ENCODE results near the gene PPP6R1. TPM values are rescaled to one million over a fixed set of nuclear protein-coding genes. Genes with fewer than 3 reads are reported as not detected.

Gene PPP6R1, protein sequence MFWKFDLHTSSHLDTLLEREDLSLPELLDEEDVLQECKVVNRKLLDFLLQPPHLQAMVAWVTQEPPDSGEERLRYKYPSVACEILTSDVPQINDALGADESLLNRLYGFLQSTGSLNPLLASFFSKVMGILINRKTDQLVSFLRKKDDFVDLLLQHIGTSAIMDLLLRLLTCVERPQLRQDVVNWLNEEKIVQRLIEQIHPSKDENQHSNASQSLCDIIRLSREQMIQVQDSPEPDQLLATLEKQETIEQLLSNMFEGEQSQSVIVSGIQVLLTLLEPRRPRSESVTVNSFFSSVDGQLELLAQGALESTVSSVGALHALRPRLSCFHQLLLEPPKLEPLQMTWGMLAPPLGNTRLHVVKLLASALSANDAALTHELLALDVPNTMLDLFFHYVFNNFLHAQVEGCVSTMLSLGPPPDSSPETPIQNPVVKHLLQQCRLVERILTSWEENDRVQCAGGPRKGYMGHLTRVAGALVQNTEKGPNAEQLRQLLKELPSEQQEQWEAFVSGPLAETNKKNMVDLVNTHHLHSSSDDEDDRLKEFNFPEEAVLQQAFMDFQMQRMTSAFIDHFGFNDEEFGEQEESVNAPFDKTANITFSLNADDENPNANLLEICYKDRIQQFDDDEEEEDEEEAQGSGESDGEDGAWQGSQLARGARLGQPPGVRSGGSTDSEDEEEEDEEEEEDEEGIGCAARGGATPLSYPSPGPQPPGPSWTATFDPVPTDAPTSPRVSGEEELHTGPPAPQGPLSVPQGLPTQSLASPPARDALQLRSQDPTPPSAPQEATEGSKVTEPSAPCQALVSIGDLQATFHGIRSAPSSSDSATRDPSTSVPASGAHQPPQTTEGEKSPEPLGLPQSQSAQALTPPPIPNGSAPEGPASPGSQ
- total RNA-seq: 100 to 1,000 TPM in 1 of 2 donors, 10 to 100 TPM in 1; 49.5 to 112 TPM

DNA sequence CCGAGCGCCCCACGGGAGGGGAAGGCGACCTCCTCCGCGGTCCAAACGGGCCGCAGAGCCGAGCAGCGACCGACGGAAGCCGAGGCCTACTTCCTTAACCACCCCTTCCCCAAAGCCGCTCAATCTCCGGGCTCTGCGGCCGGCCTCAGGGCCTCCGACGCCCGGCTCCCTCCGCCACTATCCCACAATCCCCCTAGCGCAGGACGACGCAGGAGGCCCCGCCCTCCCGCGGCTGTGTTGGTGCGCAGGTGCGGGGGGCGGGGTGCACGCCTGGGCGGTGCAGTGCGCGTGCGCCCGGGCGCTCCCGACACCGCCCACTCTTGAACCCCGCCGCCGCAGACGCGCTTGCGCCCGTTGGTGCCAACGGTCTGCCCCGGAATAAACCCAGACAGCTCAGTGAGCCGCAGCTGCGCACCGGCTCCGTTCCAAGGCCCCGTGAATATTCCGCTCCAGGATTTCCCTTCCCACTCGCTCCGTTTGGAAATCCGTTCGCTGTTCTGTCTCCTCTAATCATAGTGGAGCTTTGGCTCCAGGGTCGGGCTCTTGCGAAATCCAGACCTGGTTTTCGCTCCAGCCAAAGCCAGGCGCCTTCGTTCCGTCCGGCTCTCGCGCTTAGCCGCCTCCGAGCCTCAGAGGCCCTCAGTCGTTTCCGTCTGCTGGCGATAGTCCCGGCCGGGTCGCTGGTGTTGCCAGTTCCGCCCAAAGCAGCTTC lies at the start of gene PPP6R1:
TSS of gene PPP6R1 (minus strand) at position 190 of the 712 bp plus-strand sequence. CDS start 11,914 bp downstream, outside the sequence.
- H3K4me3 ChIP-seq: peak within 1 kb of the TSS; percentile 89 to 94
- peak within 1 kb of the TSS; percentile 83 to 90 for H3K27ac ChIP-seq
- H3K4me1 ChIP-seq (replicated peaks): peaks cover 7% of the 10 kb centered on the region
- TF ChIP-seq POLR2AphosphoS5 (IDR thresholded peaks at IDR 0.05) (peak; percentile 97), POLR2A (IDR thresholded peaks at IDR 0.05) (peak; percentile 93)
- TF ChIP-seq, protein P1, sequence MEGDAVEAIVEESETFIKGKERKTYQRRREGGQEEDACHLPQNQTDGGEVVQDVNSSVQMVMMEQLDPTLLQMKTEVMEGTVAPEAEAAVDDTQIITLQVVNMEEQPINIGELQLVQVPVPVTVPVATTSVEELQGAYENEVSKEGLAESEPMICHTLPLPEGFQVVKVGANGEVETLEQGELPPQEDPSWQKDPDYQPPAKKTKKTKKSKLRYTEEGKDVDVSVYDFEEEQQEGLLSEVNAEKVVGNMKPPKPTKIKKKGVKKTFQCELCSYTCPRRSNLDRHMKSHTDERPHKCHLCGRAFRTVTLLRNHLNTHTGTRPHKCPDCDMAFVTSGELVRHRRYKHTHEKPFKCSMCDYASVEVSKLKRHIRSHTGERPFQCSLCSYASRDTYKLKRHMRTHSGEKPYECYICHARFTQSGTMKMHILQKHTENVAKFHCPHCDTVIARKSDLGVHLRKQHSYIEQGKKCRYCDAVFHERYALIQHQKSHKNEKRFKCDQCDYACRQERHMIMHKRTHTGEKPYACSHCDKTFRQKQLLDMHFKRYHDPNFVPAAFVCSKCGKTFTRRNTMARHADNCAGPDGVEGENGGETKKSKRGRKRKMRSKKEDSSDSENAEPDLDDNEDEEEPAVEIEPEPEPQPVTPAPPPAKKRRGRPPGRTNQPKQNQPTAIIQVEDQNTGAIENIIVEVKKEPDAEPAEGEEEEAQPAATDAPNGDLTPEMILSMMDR (IDR thresholded peaks at IDR 0.05): peak in 2 of 4 experiments; percentile 13 to 14
- no peaks in the 10 kb centered on the region for H3K36me3 ChIP-seq
- 0% methylated on average over 62 of the region's 76 CpGs for WGBS
- intact Hi-C loops (cut with DNase I): loop anchor here (1.0 kb wide), 1 partner anchor 21 kb away; the partner anchor contains the start of gene HSPBP1
- H3K27me3 ChIP-seq (replicated peaks; ENCODE audit: insufficient read depth): no peaks in the 10 kb centered on the region
- no peaks in the 10 kb centered on the region for H3K9me3 ChIP-seq
- peak; percentile 97 for DNase-seq (ENCODE audit: low spot score)

DNA sequence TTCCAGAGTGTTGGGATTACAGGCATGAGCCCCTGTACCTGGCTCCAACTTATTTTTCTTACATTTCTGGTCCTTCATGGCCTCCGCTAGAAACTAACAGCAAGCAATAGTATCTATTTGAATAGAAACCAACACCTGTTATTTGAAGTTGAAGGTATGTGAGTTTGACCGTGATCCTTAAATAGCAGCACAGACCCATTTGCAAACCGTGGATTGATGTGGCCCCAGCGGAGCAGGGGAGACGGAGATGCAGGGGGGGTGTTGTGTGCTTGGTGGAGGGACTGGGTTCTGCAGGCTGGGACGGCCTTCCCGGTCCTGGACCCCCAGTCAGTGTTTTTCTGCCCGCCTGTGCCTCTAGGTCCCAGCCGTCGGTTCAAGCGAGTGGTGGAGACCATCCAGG lies 49.5 kb upstream of the PPP6R1 start:
- intact Hi-C loops (cut with DNase I): no loop called here
- DNase-seq (ENCODE audit: low spot score): no peak
- H3K4me1 ChIP-seq (replicated peaks): no peaks in the 10 kb centered on the region
- H3K4me3 ChIP-seq: no peak overlapping the region
- TF ChIP-seq POLR2A (IDR thresholded peaks at IDR 0.05): no peak
- no peak for TF ChIP-seq POLR2AphosphoS5 (IDR thresholded peaks at IDR 0.05)
- TF ChIP-seq, protein P1 (IDR thresholded peaks at IDR 0.05): no peak
- 92% methylated on average over 11 of the region's 11 CpGs for WGBS
- H3K27me3 ChIP-seq (replicated peaks; ENCODE audit: insufficient read depth): no peaks in the 10 kb centered on the region
- H3K36me3 ChIP-seq: no peaks in the 10 kb centered on the region
- H3K9me3 ChIP-seq: no peaks in the 10 kb centered on the region
- no peak overlapping the region for H3K27ac ChIP-seq

DNA sequence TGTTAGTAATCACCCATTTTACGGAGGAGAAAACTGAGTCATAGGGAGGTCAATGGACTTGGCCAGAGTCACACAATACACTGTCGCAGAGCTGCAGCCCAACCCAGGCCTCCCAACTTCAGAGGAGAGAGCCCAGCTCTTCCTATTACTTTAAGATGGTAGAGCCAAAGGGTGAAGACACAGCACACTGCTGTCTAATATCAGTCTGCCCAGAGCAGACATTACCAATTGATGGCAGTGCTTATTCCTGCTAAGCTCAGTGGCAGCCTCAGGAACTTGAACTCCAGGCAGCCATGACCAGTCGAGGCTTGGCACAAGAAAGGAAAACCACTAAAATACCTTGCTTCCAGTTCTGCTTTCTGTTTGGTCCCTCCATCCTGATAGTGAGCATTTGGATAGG lies 47.9 kb upstream of the PPP6R1 start:
- TF ChIP-seq POLR2AphosphoS5 (IDR thresholded peaks at IDR 0.05) (no peak), POLR2A (IDR thresholded peaks at IDR 0.05) (no peak)
- TF ChIP-seq, protein P1 (IDR thresholded peaks at IDR 0.05): no peak
- intact Hi-C loops (cut with DNase I): no loop called here
- WGBS: 82% methylated on average over 3 of the region's 3 CpGs

DNA sequence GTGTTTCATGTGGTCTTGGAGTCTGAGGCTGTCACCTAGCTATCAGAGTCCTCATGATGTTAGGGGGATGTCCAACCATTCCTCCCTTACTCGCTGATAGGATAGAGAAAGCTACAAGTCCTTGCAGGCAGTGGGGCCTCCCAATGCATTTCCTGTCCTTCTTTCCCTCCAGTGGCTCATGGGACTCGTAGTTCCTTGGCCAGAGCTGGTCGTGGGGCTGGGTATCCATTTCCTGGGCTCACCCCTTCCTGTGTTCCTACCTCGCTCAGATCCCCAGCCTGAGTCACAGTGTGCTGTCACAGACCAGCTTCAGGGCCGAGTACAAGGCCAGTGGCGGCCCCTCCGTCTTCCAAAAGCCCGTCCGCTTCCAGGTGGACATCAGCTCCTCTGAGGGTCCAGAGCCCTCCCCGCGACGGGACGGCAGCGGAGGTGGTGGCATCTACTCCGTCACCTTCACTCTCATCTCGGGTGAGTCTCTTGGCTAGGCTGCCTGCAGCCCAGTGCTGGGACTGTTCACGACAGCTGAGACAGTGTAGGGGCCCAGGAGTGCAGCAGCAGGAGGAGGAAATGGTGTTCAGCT lies 47.3 kb upstream of the PPP6R1 start:
- intact Hi-C loops (cut with DNase I): no loop called here
- no peaks in the 10 kb centered on the region for H3K36me3 ChIP-seq
- WGBS: 92% methylated on average over 17 of the region's 17 CpGs

More for the DNA sequence above, 47.9 kb upstream of the PPP6R1 start:
- H3K4me3 ChIP-seq: no peak overlapping the region
- H3K27ac ChIP-seq: no peak overlapping the region
- H3K36me3 ChIP-seq: no peaks in the 10 kb centered on the region
- no peak for DNase-seq (ENCODE audit: low spot score)
- no peaks in the 10 kb centered on the region for H3K4me1 ChIP-seq (replicated peaks)
- no peaks in the 10 kb centered on the region for H3K27me3 ChIP-seq (replicated peaks; ENCODE audit: insufficient read depth)
- H3K9me3 ChIP-seq: no peaks in the 10 kb centered on the region

More for the DNA sequence above, 47.3 kb upstream of the PPP6R1 start:
- H3K27me3 ChIP-seq (replicated peaks; ENCODE audit: insufficient read depth): no peaks in the 10 kb centered on the region
- H3K9me3 ChIP-seq: no peaks in the 10 kb centered on the region
- no peak overlapping the region for H3K27ac ChIP-seq
- TF ChIP-seq POLR2AphosphoS5 (IDR thresholded peaks at IDR 0.05): no peak
- TF ChIP-seq, protein P1 (IDR thresholded peaks at IDR 0.05): no peak
- TF ChIP-seq POLR2A (IDR thresholded peaks at IDR 0.05): no peak
- no peaks in the 10 kb centered on the region for H3K4me1 ChIP-seq (replicated peaks)
- no peak for DNase-seq (ENCODE audit: low spot score)
- no peak overlapping the region for H3K4me3 ChIP-seq
